Tibial artery (tissue), 4 donors: ENCODE measurements around the gene SNX25.
A peak's percentile ranks its signal among the peaks of the same experiment; 100 is the strongest.

Experiments used
- DNase-seq, 2 donors: peaks; one replicate each; pipeline ENCODE4 v3.0.0-alpha.2; 2019
- H3K27ac ChIP-seq, 2 donors: fragments of 200-600 bp; sonication (generic) in 1 of 2; 1 replicate in 1 of 2; 2 replicates in 1 of 2; pipeline ENCODE4 v1.5.1; 2018 to 2019; ENCODE audit warnings: mild to moderate bottlenecking in 1 of 2
- H3K27me3 ChIP-seq, 2 donors: fragments of 200-600 bp; sonication (generic) in 1 of 2; one replicate each; pipeline versions ENCODE4 v1.5.1 to v1.6.0; 2016 to 2019
- H3K36me3 ChIP-seq, 3 donors: fragments of 200-600 bp; sonication (generic) in 2 of 3; one replicate each; pipeline ENCODE4 v1.5.1; 2016 to 2019; ENCODE audit warnings: mild to moderate bottlenecking in 2 of 3
- H3K4me1 ChIP-seq, 4 donors: fragments of 200-600 bp; sonication (generic) in 2 of 4; 1 replicate in 3 of 4; 2 replicates in 1 of 4; pipeline ENCODE4 v1.5.1; 2016 to 2019
- H3K4me3 ChIP-seq, 2 donors: fragments of 200-600 bp; sonication (generic) in 1 of 2; 1 replicate in 1 of 2; 2 replicates in 1 of 2; pipeline ENCODE4 v1.5.1; 2018 to 2019; ENCODE audit warnings: mild to moderate bottlenecking in 2 of 2
- H3K9me3 ChIP-seq, 3 donors: fragments of 200-600 bp; sonication (generic) in 1 of 3; one replicate each; pipeline ENCODE4 v1.5.1; 2016 to 2019
- intact Hi-C: fragments of 100-400 bp; cut with DNase I; formaldehyde crosslinking; loops from one replicate; pipeline ENCODE4 v1.15.0; 2023; ENCODE audit warnings: low total_unique reads
- TF ChIP-seq, protein P1 (sequence below), 2 experiments: fragments of 200-600 bp in 1 of 2; fragments of 450-650 bp in 1 of 2; IDR thresholded peaks; one replicate each; pipeline ENCODE4 v1.5.1; 2017 to 2019; ENCODE audit warnings: antibody characterized with exemption in 2 of 2, mild to moderate bottlenecking in 1 of 2, moderate library complexity in 1 of 2

SNX25 gene

DNA sequence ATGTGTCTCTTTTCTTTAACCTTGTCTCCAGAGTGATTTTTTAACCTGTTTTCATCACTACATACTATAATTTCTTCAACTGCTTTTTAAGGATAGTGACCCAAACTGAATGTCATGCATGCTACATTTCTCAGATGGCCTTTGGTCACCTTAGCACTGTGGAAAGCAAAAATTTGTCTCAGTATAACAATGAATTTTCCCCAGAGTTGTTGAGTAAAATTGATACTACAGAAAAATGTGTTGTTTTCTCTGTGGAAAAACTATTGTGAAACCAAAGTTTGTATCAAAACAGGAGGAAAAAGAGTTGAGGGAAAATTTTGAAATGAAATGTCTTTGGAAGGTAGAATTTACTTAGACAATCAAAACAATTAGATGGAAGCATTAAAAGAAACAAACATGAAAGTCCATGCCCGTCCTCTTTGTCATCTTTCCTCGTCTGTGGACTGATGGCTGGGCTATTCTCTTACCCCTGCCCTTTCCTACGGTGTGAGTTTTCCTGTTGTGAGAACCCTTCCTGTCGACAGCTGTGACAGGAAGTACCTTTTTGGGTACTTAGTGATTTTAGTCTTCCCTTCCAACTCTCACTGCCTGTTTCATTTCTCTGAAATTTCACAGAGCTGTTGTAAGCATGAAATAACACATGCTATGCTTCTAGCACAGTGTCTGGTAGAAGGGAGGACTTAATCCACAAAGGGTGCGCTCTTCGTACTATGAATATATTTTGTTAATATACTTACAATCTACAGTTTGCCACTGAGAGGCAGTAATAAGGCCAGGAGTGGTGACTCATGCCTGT lies 135.5 kb downstream of the SNX25 start:
- no peaks in the 10 kb centered on the region for H3K27me3 ChIP-seq
- H3K4me3 ChIP-seq, result no peak overlapping the region
- H3K27ac ChIP-seq, result peak overlapping the region; percentile 68 to 72
- no peaks in the 10 kb centered on the region for H3K9me3 ChIP-seq
- peaks cover 4 to 40% (median 39%) of the 10 kb centered on the region in 3 donors for H3K36me3 ChIP-seq
- intact Hi-C loops, result no loop called here
- DNase-seq, result no peak
- H3K4me1 ChIP-seq, result peaks cover 0 to 20% (median 7%) of the 10 kb centered on the region in 4 donors
- TF ChIP-seq, protein P1, sequence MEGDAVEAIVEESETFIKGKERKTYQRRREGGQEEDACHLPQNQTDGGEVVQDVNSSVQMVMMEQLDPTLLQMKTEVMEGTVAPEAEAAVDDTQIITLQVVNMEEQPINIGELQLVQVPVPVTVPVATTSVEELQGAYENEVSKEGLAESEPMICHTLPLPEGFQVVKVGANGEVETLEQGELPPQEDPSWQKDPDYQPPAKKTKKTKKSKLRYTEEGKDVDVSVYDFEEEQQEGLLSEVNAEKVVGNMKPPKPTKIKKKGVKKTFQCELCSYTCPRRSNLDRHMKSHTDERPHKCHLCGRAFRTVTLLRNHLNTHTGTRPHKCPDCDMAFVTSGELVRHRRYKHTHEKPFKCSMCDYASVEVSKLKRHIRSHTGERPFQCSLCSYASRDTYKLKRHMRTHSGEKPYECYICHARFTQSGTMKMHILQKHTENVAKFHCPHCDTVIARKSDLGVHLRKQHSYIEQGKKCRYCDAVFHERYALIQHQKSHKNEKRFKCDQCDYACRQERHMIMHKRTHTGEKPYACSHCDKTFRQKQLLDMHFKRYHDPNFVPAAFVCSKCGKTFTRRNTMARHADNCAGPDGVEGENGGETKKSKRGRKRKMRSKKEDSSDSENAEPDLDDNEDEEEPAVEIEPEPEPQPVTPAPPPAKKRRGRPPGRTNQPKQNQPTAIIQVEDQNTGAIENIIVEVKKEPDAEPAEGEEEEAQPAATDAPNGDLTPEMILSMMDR (IDR thresholded peaks at IDR 0.05), result no peak

DNA sequence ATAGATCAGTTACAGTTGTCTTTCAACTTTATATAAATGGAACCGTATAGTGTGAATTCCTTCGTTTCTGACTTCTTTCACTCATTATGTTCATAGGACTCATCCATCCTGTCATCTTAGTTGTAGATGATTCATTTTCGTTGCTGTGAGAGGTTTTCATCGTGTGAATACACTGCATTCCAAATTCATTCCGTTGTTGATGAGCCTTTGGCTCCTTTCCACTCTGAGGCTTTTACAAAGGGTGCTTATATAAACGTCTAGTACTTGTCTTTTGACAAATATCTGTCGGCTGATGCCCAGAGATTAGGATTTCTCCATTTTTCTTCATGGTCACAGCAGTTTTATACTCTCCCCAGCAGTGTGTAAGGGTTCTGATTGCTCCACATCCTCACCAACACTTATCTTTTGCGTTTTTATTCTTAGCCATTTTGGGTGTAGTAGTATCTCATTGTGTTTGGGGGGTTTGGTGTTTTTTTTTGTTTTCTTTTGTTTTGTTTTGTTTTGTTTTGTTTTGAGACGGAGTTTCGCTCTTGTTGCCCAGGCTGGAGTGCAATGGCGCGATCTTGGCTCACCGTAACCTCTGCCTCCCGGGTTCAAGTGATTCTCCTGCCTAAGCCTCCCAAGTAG lies 137.7 kb downstream of the SNX25 start:
- Histone ChIP-seq H3K4me1 (peaks cover 0 to 20% (median 7%) of the 10 kb centered on the region in 4 donors), H3K27ac (no peak overlapping the region), H3K9me3 (no peaks in the 10 kb centered on the region), H3K4me3 (no peak overlapping the region), H3K27me3 (no peaks in the 10 kb centered on the region), H3K36me3 (peaks cover 4 to 43% (median 37%) of the 10 kb centered on the region in 3 donors)
- DNase-seq, result no peak
- intact Hi-C loops, result no loop called here
- TF ChIP-seq, protein P1 (IDR thresholded peaks at IDR 0.05), result no peak

DNA sequence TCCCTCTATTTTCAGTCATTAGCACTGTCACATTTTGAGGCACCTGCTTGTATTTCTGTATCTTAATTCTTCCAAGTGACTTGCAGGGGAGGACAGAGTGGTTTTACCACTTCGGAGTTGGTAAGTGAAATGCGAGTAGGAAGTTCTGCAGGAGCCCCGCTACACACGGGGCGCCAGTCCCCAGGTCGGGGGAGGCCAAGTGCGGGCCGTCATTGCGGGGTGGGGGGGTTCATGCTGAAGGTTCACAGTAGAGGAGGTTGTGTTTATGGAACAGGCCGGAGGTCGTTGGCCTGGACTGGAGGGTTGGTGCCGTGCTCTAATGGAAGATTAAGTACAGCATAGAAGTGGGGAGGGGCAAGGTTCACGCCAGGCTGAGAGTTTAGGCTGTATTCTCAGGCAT lies 142.3 kb downstream of the SNX25 start:
- no peaks in the 10 kb centered on the region for H3K27me3 ChIP-seq
- no peaks in the 10 kb centered on the region for H3K9me3 ChIP-seq
- intact Hi-C loops, result no loop called here
- no peak for DNase-seq
- TF ChIP-seq, protein P1 (IDR thresholded peaks at IDR 0.05), result no peak
- peaks cover 4 to 53% (median 44%) of the 10 kb centered on the region in 3 donors for H3K36me3 ChIP-seq
- H3K4me1 ChIP-seq, result peaks cover 0 to 4% (median 0%) of the 10 kb centered on the region in 4 donors
- no peak overlapping the region for H3K4me3 ChIP-seq
- H3K27ac ChIP-seq, result no peak overlapping the region

DNA sequence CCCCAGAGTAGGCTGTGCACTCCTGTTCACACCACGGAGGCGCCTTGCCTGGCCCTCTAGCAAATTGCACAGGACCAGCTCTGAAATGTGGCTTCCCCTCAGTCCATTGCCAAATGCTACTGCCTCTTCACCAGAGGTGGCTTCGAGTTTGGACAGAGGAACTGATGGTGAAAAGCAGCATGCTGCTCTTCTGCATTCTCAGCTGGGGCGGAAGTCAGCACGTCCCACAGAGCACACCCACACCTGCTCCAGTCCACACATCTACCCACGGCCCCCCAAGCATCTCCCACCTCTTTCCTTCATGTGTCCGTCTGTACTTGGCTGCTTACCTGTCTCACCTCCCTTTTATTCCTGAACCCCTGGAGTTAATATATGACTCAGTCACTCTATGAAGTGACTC lies 142.8 kb downstream of the SNX25 start:
- Histone ChIP-seq H3K4me3 (no peak overlapping the region), H3K27ac (no peak overlapping the region), H3K36me3 (peaks cover 4 to 48% (median 40%) of the 10 kb centered on the region in 3 donors), H3K9me3 (no peaks in the 10 kb centered on the region), H3K27me3 (no peaks in the 10 kb centered on the region), H3K4me1 (peaks cover 0 to 9% (median 0%) of the 10 kb centered on the region in 4 donors)
- TF ChIP-seq, protein P1 (IDR thresholded peaks at IDR 0.05), result no peak
- DNase-seq, result no peak
- intact Hi-C loops, result no loop called here

DNA sequence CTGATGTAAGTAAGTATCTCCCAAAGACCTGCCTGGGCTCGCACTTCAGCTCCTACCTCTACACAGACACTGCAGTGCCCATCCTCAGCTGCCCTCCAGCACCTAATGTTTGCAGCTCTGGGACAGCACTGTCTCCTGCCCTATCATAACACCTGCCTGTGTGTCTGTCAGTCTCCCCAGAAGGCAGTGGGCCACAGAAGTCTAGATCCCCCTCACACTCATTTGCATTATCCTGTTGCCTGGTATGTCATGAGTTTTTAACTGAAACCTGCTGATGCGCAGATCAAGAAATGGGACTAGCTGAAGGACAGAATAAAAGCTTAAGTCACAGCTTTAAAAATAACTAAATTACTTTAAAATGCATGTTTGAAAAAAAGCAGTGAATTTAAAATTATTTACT lies 143.3 kb downstream of the SNX25 start:
- Histone ChIP-seq H3K27ac (no peak overlapping the region), H3K36me3 (peaks cover 4 to 45% (median 37%) of the 10 kb centered on the region in 3 donors)
- DNase-seq, result no peak

More for the DNA sequence above, 143.3 kb downstream of the SNX25 start:
- TF ChIP-seq, protein P1 (IDR thresholded peaks at IDR 0.05), result no peak
- Histone ChIP-seq H3K4me3 (no peak overlapping the region), H3K9me3 (no peaks in the 10 kb centered on the region), H3K4me1 (peaks cover 0 to 14% (median 0%) of the 10 kb centered on the region in 4 donors), H3K27me3 (no peaks in the 10 kb centered on the region)
- intact Hi-C loops, result no loop called here
